HG03469 (cell line): Measurements from ENCODE around the gene CTNNA3.

ENCODE experiments used
- ATAC-seq: cut with Tn5 transposase; IDR thresholded peaks from one replicate; pipeline ENCODE4 v1.9.1; 2021; ENCODE audit warnings: mild to moderate bottlenecking, moderate library complexity, moderate number of reproducible peaks; ENCODE audit not compliant: unreplicated experiment

CTNNA3 gene

GRCh38 chr10:66782144-66782543 is 913.9 kb downstream of the CTNNA3 start:
- no peak for ATAC-seq

GRCh38 chr10:66780796-66781195 is 915.2 kb downstream of the CTNNA3 start:
- no peak for ATAC-seq

GRCh38 chr10:66778351-66778750 is 917.6 kb downstream of the CTNNA3 start:
- no peak for ATAC-seq

GRCh38 chr10:66777665-66778064 is 918.3 kb downstream of the CTNNA3 start:
- no peak for ATAC-seq

GRCh38 chr10:66773472-66773817 is 922.5 kb downstream of the CTNNA3 start:
- ATAC-seq: no peak

GRCh38 chr10:66772548-66773471 is 923.2 kb downstream of the CTNNA3 start:
- no peak for ATAC-seq

GRCh38 chr10:66767707-66768106 is 928.3 kb downstream of the CTNNA3 start:
- ATAC-seq: no peak

GRCh38 chr10:66762218-66762729 is 933.7 kb downstream of the CTNNA3 start:
- no peak for ATAC-seq

- ATAC-seq: no peak
These were observed 935.1 kb downstream of the CTNNA3 start for GRCh38 chr10:66760941-66761340.

- ATAC-seq: no peak
These were observed 940.5 kb downstream of the CTNNA3 start for GRCh38 chr10:66755474-66755873.

- no peak for ATAC-seq
These were observed 943.3 kb downstream of the CTNNA3 start for GRCh38 chr10:66752714-66753113.

- ATAC-seq: no peak
These were observed 947.8 kb downstream of the CTNNA3 start for GRCh38 chr10:66748217-66748616.

GRCh38 chr10:66747451-66747850 is 948.5 kb downstream of the CTNNA3 start:
- ATAC-seq: no peak

- ATAC-seq: no peak
These were observed 949.3 kb downstream of the CTNNA3 start for GRCh38 chr10:66746711-66747110.

GRCh38 chr10:66746246-66746645 is 949.7 kb downstream of the CTNNA3 start:
- ATAC-seq: no peak

GRCh38 chr10:66744915-66745314 is 951.1 kb downstream of the CTNNA3 start:
- ATAC-seq: no peak

GRCh38 chr10:66737241-66737640 is 958.8 kb downstream of the CTNNA3 start:
- no peak for ATAC-seq

GRCh38 chr10:66723608-66724400 is 972.2 kb downstream of the CTNNA3 start:
- no peak for ATAC-seq

GRCh38 chr10:66719483-66719882 is 976.5 kb downstream of the CTNNA3 start:
- no peak for ATAC-seq

- no peak for ATAC-seq
These were observed 978.6 kb downstream of the CTNNA3 start for GRCh38 chr10:66717231-66717981.

- ATAC-seq: no peak
These were observed 981.3 kb downstream of the CTNNA3 start for GRCh38 chr10:66714741-66715140.
